HG03378 (cell line): ENCODE measurements around the gene JADE1.

Source experiments
- ATAC-seq: cut with Tn5 transposase; IDR thresholded peaks from one replicate; pipeline ENCODE4 v1.9.1; 2021; ENCODE audit warnings: mild to moderate bottlenecking, moderate library complexity; ENCODE audit not compliant: unreplicated experiment

The JADE1 gene

DNA sequence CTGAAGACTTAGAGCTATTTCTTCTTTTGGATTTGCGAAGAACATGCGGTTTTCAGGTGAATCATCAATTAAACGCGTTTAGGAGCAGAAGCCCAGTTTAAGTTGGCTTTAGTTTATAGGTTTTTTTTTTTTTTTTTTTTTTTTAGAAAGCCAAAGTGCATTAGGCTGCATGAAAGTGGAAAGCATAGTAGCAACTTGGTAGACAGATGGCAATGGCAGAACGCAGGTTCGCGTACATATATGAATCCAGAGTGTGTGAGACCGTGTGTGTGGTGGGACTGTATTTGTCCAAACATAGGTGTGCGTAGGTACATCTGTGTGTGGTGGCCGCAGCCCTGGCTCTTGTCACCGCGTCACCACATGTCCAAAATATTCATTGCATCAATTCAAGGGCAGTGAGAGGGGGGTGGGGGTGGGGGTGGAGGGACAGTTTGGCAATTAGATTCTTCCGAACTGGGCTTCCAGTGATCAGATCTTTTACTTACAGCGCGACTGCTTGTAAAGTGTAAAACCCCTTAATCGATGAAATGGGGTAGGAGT lies 901 bp downstream of the JADE1 start:
- ATAC-seq = no peak

DNA sequence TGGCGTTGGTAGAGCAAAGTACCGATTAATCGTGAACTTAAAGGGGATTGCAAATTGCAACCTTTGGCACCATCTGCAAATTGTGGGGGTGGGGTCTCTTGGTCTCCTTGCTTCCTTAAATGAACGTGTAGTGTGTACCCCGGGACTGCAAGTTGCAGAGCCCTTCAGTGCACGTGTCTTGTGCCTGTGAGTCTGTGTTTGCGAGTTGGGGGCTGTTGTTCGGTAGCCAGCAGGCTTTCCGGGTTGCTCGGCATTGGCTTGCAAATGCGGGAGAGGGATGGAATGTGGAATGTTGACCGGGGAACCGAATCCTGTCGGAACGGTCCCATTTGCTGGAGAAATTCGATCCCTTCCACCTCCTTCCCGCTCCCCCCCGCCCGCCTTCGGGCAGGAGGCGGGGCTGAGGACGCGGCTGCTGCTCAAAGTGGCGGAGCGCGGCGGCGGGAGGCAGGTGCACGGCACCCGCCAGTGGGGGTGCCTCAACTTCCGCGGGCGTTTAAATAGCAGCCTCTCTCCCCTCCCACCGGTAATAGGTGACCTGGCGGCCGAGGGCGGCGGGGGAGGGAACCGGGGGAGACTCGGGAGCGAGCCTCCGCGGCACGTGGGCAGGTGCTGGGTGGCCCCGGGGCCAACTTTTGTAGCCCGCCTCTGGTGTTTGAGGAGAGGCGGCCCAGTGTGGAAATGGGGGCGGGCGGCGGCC lies 1.5 kb downstream of the JADE1 start:
- ATAC-seq = peak; percentile 46

DNA sequence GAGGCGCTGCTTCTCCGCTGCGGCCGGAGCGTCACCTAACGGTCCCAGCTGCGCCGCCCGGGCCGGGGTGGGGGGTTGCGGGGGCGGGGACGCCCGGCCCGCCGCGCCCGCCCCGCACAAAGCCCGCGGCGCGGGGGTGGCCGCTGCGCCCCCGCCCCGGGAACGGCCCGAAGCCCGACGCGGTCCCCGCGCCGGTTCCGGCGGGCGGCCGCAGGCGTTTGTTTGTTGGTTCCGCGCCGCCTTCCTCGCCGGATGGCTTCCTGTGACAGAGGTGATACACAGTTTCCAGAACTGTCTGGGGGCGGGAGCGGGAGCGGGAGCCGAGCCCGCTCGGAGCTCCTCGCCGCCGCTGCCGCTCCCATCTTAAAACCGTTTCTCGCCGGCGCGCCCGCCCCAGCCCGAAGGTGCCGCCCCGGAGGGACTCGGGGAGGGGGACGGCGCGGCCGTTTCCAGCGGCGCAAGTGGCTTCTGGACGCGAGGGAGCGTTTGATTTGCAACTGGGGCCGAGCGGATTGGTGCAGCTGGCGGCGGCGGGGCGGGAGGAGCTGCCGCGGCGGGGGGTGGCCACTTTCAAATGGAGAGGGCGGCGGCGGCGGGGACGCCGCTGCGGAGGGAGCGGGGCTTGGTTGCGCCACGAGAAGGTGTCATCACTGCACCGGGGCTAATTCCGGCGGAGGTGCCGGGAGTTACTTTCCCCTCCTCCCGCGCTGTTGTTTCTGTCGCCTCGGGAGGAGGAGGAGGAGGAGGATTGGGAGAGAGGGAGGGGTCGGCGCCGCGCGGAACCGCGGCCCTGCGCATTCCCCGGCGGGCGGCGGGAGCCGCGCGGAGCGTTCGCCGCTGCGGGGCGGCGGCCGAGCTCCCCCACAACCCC lies 2.3 kb downstream of the JADE1 start:
- peak; percentile 39 for ATAC-seq

DNA sequence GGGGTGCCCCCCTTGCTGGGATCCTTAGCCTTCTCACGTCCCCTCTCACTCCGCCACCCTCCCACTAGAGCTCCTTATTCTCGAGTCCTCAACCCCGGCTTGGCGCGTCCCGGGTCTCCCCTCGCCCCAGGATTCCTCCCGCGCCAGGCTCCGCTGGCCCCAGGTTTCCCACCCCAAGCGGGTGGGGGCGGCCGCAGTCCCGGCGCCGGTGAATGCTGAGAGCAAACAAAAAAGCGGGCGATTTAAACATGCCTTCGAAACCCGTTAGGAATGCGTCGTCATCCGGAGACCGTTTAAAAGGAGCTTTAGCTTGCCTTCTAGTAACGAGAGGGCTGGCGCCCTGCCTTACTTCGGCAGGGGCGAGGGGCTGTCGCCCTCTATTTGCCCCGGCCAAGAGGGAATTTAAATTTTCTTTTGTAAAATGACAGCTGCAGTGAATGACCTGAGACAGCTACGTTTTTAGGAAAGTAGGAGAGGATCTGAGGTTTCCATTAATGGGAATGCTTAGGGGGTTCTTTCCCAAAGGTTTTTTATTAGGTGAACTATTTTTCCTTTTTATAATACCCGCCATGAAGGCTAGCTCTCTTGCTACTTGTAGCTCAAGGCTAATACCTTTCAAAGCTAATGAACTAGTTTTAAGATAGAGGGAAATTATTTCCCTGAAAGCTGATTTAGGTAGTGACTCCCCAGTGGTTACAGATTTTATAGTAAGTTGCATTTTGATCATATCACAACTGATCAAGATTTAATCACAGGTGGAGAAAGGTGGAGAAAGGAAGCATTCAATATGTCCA lies 3.1 kb downstream of the JADE1 start:
- ATAC-seq = peak; percentile 3

DNA sequence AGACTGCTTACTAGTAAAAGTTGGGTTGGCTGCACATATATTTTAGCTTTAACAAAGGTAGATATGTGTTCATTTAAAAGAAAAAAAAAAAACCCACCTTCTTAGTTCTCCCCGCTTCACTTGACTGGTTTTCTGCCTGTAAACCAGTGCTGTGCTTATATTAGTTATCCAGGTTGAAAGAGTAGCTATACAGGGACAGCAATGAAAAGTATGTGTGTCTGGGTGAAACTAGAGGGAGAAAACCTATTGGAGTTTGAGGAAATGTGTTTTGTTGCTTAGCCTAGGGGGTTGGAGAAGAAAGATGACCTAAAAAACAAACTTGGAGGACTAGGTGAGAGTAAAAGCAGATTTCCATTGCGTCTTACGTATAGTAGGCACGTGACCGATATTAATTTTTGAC lies 4.5 kb downstream of the JADE1 start:
- ATAC-seq = no peak

DNA sequence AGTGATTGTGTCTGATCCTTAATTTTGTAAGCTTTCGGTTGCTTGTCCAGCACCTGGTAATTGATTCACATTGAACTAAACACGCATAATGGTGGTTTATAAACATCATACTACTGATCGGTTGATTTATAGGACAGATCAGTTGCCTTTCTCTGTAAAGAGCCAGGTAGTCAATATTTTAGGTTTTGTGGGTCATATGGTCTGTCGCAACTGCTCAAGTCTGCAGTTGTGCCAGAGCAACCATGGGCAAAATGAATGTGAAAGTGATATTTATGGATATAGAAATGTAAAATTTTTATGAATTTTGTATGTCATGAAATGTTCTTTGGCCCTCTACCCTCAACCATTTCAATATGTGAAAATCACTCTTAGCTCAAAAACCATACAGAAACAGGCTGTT lies 8.9 kb downstream of the JADE1 start:
- no peak for ATAC-seq

DNA sequence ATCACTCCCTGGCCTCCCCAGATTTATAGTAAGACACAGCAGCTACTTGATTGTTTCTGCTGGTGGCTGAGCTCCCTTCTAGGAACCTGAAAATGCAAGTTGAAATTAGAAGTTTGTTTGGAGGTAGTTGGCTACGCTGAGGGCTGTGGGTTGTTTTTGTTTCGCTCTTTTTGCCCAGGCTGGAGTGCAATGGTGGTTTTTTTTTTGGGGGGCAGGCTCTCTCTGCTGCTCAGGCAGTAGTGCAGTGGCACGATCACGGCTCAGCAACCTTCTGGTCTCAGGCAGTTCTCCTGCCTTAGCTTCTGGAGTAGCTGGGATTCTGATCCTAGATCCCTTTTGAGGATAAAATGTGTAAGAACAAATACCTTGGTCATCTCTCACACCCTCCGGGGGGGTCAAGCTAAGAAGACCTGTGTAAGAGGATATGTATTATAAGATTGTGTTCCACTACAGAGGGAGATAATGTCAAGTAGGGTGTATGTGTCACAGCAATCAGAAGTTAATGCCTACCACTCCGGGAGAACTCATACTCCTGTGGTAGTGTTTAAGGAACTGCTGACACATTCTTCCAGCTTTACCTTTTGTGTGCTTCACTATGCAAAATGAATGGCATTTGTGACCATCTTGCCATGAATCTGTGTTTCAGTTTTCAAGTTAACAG lies 9.7 kb downstream of the JADE1 start:
- no peak for ATAC-seq

DNA sequence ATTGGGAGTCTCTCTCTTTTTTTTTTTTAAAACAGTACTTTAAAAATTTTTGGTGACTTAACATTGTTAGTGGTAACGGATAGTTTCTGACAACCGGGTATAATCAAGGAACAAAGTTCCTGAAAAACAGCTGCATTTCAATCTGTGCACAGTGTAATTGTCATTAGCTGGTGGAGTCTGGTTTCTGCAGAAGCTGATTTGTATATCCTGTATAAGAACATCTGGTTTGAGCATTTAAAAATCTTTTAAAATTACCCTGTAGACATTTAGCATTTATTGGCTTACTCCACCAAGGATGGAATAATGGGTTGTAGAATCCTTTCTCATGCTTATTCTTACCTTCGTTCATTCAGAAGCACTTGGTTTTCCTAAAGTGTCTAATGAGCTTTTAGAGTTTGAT lies 11.2 kb downstream of the JADE1 start:
- no peak for ATAC-seq

DNA sequence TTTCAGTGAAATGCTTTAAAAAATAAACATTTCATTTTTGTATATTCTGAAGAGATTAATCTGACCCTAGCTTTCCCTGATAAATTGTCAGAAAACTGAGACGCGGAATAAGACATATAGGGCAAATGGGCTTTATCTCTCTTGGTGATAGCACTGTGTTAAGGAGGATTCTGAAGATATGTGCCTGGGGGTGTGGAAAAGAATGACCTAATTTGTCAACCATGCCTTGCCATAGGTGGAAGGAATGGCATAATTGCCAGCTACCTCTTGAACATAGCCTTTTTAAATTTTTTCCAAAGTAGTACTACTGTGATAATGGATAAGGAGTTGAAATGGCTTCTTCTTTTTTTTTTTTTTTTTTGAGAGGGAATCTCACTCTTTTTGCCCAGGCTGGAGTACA lies 11.7 kb downstream of the JADE1 start:
- no peak for ATAC-seq

DNA sequence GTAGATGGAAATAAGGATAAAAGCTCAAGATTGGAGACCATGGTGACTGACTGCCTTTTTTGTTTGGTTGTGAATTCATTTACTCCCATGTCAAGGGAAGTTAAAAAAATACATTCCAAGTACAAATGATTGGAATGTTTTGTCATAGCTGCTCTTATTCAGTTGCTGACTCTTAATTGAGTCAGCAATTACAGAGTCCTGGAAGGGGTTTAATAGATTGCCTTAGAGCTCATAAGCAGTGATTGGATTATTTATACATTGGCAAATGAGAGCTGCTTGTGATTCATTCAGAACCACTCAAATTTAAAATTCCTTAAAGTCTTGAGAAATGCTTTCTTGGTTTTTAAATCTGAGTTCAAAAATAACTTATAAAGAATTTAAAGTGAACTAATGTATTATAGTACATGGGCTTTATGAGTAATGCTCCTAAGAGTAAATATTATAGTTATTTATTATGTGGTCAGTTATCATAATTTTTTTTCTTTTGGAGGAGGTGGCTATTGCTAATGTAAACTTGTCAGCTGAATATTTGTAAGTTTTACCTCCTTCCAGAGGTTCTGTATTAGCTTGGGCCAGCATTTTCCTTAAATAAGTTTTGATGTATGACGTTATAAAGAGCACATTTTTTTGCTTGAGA lies 13.6 kb downstream of the JADE1 start:
- ATAC-seq = no peak

DNA sequence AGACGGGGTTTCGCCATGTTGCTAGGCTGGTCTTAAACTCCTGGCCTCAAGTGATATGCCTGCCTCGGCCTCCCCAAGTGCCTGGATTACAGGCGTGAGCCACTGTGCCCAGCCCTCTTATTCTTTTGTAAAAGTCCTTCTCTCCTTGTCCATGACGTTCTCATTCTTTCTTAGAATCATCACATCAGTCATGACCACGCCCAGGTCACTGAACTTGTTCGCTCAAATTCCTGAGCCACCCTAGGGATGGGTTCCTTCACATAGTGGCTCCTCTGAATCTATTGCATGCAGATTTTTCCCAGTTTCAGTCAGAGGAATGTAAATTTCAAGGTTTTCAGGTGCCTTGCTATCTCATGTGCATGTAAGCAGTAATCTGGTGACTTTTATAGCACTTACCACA lies 15.7 kb downstream of the JADE1 start:
- ATAC-seq = no peak

DNA sequence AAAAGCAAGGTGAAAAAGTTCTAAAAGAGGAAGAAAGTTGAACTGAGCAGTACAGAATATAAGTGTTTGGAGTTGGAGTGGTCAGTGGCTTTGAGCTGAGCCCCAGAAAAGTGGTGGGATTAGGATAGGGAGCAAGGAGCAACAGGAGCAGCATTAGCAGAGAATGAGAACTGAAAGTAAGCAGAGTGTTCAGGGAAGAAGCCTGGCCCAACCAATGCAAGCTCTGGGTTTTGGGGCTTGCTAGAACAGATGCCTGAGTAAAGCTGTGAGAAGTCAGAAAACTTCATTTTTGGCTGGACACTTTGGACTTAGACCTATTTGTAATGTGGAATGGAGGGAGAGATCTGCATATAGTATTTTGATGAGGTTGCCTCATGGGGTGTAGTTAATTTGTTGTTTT lies 17.8 kb downstream of the JADE1 start:
- ATAC-seq = no peak

DNA sequence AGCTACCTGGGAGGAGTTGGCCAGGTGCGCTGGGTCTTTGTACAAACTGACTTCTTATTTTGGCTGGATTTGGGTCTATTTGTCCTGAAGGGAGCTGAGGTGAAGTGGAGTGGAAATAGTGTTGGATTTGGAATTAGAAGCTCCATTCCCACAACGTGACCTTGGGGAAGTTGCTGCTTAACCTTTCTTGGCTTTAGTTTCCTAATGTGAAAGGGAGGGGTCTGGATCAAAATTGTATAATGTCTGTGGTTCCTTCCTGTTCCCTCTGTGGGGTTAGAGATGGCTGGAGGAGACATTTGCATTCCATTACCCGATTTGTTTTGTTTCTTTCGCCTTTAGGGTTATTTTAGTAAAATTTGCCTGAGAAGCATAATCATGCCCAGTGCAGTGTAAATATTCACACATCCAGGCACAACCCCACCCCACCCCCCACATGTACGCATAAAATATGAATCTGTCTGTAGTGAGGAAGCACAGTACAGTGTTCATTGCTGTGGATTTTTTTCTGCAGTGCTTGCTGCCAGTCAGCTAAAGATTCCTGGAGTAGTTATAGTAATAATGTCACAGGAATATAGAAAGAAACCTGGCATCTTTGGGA lies 21.5 kb downstream of the JADE1 start:
- no peak for ATAC-seq

DNA sequence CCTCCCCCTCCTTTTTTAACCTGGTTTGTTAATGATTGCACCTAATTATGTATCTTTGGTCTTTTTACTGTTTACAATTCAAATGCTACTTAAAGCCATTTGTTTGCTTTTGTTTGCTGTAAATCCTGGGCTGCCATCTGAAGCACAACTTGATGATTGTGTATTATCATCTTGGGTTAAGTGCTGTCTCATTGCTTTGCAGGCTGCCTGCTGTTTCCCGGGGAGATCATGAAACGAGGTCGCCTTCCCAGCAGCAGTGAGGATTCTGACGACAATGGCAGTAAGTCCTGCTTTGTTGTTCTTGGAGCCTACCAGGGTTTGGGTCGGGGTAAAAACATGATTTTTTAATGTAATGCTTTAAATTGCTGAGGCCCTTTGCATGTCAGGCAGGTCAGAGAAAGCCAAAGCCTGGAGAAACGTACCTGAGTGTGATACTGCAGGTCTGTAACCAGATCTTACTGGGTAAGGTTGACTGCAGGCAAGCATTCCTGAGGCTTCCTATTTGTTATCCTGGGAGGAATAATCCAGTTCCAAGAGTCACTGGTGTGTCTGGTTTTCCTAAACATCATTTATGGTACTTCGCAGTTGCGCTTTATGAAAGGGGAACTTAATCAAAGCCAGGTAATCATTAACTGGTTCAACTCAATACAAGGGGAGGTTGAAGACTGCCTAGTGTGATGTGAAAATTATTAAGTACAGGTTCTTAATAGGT lies 22.2 kb downstream of the JADE1 start:
- ATAC-seq = peak; percentile 45

DNA sequence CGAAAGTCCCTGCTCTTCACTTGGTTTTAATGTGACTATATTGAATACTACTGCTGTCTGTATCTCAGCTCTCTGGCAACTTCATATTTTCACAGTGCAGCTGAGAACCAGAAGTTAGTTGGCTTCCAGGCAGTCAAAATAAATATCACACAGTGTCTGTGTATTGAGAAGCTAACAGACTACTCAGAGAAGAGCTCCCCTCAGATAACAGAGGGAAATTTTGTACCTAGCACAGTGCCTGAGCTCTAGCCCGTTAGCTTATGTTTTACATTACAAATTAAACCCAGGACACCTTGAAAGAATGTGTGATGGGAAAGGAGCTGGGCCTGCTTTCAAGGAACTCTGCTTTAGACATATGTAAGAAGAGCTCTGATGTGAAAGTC lies 22.7 kb downstream of the JADE1 start:
- ATAC-seq = peak; percentile 21

DNA sequence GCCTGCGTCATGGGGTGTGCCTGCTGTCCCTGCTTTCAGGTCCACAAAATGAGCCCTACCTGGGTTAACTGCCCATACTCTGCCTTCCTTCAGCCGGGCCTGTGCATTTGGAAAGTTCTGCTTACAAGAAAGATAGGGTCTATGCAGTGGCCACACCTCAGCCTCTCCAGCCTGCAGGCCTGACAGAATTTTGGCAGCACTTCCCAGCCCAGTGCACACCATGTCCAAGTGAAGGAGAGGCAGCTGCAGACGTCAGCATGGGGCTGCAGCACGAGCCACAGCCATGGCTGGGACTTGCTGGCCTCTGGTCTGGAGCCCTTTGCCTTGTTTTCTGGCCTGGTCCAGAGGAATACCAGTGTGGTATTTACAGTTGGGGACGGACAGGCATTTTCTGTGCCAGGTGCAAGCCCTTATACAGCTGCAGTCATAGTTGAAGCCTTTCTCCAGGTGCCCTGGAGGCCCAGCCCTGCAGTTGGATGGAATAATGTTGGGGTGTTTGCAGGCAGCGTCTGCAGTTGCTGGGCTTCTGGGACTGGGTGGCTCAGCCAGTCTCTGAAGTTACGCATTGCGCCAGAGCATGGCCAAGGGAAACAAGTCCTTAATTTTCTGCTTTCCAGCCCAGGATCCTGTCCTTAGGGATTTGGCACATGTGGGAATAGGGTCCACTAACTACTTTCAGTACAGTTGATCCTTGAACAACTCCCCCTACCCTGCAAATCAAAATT lies 26.2 kb downstream of the JADE1 start:
- ATAC-seq = no peak

DNA sequence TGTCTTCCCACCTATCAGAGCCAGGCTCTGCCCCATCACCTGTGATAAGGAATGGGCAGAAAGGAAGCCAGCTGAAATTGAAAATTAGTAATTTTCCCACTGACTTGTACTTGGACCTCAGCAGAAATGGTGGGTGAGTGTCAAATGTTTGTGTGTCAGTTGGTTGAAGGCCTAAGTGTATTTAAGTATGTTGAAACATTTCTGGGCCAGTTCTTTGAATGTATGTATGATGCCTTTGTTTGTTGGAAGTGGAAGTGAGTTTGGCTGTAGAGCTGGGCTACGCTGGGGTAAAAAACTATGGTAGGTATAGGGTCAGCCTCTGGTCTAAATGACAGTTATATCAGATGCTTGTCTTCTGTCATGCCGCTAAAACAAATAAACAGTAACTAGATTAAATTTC lies 27.7 kb downstream of the JADE1 start:
- peak; percentile 5 for ATAC-seq

DNA sequence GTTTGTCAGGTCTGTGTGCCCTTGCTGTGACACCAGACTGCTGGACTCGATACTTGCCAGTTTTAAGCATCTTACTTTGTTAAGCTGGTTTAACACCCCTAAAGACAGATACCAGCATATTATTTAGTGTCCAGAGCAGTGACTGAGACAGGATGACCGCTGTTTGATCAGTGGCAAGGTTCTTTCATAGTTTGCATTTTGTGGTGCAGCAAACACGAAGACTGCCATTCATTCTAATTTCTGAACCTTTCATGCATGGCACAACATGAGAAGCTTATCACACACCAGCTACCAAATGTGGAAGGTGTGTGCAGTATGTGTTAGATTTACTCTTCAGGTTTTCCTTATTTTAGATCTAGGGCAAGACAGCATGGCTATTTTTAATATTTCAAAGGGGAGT lies 28.2 kb downstream of the JADE1 start:
- peak; percentile 53 for ATAC-seq
